ENCODE results near the gene C2orf69.

Gene C2orf69

DNA sequence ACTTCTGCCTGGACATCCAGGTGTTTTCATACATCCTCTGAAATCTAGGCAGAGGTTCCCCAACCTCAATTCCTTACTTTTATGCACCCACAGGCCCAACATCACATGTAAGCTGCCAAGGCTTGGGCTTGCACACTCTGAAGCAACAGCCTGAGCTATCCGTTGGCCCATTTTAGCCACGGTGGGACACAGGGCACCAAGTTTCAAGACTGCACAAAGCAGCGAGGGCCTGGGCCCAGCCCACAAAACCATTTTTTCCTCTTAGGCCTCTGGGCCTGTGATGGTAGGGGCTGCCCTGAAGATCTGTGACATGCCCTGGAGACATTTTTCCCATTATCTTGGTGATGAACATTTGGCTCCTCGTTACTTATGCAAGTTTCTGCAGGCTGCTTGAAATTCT, 5.9 kb downstream of the C2orf69 start:
- no peak for DNase-seq

DNA sequence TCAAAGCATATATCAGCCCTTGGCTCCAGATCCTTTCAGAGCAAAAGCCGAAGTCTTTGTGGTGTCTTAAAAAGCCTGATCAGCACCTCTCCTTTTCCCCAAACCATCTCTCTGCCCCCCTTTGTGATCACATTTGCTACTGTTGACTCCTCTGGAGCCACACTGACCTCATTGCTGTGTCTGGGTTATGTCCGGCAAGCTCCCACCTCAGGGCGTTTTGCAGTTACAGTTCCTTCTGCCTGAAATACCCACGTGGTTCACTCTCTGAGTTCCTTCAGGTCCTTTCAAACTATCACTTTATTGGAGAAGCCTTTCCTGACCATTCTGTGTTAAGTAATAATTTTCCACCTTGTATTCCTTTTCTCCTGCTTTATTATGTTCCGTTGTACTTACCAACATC, 11.8 kb downstream of the C2orf69 start:
- DNase-seq: no peak

DNA sequence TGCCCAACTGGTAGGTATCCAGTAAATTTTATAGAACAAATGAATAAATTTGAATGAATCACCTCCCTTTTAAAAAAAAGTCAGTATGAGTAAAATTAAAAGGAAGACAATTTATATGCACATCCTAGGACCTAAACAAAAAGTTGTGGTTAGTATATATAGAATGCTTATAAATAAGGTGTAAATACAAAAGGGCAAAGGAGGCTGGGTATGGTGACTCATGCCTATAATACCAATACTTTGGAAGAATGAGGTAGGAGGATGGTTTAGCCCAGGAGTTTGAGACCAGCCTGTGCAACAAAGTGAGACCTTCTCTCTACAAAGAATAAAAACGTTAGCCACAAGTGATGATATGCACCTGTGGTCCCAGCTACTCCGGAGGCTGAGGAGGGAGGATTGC, 12.8 kb downstream of the C2orf69 start:
- no peak for DNase-seq

DNA sequence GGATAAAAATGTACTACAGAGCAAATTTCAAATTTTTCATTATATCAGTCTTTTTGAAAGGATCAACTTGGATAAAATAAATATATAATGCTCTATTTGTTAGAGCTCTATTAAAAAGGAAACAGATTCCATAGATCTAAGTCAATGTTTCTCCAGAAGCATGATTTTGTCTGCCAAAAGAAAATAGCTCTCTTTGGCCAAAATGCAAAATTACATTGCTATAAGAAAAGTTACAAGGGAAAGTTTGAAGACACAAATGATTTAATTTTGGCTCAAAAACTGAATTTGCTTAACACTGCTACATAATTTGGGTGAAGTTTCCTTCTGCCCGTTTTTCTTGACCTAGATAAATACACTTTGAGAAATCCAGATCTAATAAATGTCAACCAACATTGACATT, 15.7 kb downstream of the C2orf69 start:
- no peak for DNase-seq

DNA sequence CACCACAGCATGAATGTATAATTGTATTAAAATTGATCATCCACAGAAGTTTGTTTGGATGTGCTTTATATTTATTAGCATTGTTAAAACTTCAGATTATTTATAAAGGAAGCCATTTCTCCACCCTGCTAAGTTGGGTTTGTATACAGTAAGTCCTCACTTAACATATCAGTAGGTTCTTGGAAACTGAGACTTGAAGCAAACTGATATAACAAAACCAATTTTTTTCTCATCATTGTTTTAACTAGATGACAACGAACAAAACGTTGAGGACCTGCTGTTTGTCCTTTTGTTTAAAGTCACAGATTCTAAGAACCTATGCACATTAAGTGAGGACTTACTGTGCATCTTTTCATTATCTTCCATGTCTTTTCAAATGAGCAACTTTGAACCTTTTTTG, 17.1 kb downstream of the C2orf69 start:
- no peak for DNase-seq

DNA sequence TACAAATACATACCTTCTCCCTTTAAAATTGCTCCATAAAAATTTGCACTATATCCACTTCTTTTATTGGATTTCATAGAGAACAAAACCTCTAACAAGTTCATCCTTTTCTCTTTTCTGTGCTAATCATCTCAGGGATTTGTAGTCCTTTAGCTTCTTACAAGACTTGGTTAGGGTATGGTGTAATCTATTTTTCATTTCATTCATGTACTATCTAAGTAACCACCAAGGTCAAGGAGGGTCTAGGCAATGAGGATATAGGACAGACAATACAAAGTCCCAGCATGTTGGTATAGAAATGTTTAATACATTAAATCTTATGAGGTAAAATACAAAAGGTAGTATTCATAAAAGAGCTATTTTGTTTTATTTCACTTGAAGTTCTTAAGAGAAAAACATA, 17.5 kb downstream of the C2orf69 start:
- no peak for DNase-seq

DNA sequence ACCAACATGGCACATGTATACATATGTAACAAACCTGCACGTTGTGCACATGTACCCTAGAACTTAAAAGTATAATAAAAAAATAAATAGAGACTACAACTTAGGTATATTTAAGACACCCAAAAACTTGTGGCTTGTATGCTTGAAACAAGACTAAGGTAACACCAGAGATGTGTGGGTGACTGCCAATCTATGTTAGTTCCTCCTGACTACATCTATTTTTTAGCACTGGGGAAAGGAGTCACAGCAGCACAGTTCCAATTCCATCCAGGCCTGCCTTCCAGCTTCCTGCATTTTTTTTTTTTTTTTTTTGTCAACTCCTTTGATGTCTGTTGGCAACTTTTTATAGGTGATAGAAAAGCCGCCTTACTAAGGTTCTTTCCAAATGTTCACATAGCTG, 18.2 kb downstream of the C2orf69 start:
- no peak for DNase-seq

DNA sequence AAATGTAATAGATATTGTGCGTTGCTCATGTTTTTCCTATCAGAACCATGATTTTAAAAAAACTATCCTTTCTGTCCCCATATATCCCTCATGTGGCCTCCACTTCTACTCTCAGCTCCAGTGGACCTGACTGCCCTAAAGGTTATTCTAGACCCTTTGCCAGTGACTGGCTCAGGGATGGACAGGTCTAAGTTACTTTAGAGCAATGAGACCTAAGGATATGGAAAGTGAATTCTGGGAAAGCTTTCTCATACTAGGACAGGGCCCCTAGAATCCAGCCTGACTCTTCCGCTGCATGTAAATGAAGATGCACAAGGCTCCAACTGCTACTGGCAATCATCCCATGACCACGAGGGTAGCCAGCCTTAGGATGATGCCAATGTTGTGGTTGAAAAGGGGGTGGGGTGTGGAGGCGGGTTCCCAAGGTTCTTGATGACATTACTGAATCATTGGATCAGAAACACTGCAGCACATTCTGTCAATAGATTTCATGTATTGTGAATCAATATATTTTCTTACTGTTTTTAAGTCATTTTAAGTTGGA, 21.3 kb downstream of the C2orf69 start:
- DNase-seq: no peak

DNA sequence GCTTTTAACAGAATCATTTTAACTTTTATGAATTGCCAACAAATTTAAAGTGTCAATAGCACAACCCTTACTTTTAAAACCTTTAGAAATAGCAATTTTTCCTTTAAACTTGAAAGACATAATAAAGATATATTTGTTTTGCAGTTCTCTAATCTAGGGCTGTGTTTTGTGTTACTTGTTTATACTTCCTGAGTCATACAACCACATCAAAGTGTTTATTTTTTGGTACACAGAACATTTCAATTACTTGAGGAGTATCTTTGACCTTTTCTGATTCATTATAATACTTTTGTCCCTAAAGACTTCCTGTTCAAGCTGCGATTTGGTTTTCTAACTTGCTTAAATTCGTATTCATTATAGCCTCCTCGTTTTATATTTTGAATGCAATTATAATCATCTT, 22.4 kb downstream of the C2orf69 start:
- DNase-seq: no peak

DNA sequence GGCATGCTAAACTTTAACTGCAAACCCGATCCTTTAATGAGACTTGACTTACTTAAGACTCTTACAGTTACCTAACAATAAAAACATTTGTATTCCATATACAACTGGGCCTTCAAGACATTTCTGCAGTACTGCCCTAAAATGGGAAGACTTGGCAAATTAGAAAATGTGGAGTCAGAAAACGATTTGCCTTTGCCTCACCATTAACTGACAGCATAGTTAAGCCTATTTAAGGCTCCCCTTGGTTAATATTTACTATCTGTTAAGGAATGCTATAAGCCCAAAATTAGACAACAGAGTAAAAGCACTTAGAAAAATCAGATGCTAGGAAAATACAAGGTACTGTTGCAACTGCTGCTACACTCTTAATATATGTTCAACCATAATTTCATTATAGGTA, 25.5 kb downstream of the C2orf69 start:
- no peak for DNase-seq

DNA sequence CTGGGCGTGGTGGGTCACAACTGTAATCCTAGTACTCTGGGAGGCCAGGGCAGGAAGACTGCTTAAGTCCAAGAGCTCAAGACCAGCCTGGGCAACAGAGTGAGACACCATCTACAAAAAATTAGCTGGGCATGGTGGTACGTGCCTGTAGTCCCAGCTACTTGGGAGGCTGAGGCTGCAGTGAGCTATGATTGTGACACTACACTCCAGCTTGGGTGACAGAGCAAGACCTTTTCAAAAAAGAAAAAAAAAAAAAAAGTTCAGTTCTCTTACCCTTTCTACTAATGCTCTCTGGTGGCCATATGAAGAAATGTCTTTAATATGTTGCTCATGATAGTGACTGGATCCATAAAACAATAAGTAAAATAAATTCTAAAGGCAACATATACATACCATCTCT, 29.3 kb downstream of the C2orf69 start:
- peak; percentile 4 for DNase-seq

DNA sequence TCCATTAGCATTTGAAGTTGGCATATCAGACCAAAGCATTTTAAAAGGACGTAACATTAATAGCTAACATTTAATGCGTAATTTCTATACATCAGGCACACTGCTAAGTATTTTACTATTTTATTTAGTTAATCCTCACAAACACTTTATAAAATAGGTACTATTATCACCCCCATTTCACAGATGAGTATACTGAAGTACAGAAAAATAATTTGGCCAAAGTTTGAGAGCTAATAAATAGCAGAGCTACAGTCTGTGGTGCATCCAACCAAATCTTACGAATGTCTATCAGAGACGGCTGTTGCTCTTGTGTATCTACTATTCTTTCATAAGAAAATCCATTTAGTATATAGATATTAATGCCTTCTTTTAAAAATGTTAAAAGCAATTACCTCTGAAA, 32.3 kb downstream of the C2orf69 start:
- no peak for DNase-seq

DNA sequence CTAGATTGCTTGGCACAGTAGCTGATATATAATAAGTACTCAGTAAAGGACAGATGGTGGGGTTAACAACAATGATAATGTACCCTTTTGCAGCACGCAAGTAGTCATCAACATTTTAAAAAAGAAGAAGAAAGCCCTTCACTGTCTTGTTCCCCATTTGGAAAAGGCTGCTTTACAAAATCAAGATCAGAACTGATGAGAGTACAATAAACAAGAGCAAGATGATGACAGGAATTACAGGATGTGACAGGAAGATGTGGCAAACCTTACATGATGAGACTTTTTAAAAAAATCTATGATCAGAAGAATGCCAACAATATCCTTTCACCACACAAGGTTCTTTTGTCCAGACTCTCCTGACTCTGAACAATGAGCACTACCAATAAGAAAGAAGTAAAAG, 35.1 kb downstream of the C2orf69 start:
- no peak for DNase-seq

DNA sequence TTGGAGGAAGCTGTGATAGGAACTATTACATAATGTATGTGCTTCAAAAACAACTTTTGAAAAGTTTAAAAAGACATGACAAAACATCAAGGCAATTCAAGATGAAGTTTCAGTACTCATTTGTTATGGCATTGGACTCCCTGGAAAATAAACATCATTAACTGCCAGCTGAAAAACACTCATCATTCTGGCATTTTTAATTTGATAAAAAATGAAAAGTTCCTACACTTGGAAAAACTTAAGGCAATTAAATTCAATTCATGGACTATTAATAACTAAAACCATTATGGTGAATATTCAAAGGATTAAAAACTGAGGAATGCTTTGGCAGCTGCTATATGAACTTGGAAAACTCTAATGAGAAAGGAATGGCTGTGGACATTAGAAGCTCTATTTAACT, 35.7 kb downstream of the C2orf69 start:
- no peak for DNase-seq

DNA sequence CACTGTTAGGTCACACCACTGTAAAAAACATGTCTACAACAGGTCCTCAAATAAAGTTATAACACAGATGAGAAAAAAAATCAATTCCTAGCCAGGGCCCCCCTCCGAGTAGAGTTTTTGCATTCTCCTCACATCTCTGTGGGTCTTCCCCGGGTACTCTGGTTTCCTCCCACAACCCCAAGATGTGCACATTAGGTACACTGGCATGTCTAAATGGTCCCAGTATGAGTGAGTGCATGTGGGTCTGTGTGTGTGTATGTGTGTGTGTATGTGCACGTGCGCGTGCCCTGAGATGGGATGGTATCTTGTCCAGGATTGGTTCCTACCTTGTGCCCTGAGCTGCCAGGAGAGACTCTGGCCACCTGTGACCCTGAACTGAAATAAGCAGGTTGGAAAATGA, 39.3 kb downstream of the C2orf69 start:
- DNase-seq: no peak

DNA sequence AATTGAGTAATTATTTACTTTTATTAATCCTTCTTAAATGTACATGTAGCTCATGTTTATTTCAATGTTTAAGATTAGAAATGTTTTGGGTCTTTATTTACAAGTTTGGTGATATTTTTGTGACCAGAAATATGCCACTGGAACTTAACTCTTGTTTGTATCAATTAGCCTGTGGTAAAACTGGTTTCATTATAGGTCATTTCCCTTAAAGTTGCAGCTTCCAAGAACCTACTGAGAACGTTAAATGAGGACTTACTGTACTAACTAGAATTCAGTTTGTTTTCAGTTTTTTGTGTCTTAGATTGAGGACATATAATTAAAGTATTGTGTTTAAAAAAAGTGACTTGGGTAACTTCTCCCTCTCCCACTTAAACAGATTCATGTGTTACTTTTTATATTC, 39.9 kb downstream of the C2orf69 start:
- DNase-seq: no peak

DNA sequence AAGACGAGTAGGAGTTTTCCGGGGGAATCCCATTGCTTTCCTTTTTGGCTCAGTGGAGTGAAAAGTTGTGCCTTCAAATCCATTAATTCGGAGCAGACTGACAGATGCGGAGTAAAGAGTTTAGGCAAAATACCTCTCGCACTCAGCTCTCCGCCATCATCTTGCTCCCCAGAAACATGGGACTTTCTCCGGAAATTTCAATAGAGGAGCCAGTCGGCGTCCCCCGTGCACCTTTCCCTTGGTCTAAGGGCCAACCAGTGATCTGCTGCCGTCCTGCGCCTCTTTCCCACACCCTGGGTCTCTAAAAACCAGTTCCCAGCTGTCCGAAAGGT, 43.9 kb downstream of the C2orf69 start:
- DNase-seq: peak; percentile 83

DNA sequence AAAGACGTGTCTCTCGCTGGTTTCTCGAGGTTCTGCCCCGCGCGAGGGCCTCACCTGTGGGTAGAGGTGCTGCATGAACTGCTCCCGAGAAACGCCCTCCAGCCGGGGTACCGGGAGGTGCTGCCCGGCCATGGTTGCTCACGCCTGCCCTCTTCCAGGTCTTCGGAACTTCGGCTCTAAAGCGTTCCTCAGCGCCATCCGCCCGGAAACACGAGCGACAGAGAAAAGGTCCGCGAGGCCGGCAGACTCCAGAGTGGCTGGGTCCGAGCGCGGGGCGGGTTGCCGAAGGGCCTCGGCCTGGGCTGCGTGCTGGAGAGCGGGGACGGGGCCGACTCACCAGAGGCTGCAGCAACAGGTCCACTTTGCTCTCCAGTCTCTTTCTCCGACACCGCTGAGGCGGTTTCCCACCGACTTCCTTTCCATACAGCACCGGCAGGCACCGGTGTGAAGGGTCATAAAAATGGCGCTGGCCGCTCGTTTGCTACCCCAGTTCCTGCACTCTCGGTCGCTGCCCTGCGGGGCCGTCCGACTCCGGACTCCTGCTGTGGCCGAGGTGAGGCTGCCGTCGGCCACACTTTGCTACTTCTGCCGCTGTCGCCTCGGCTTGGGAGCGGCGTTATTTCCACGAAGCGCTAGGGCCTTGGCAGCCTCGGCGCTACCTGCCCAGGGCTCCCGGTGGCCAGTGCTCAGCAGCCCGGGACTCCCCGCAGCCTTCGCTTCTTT, 44.4 kb downstream of the C2orf69 start, which contains the start of the genes MAIP1 and TYW5:
TSS of gene MAIP1 (plus strand) at position 244 of the 723 bp plus-strand sequence. CDS start at position 461, 217 bp downstream.
TSS of gene TYW5 (minus strand) at position 153 of the 723 bp plus-strand sequence. CDS start at position 132, 21 bp downstream.
- DNase-seq: peak; percentile 88

DNA sequence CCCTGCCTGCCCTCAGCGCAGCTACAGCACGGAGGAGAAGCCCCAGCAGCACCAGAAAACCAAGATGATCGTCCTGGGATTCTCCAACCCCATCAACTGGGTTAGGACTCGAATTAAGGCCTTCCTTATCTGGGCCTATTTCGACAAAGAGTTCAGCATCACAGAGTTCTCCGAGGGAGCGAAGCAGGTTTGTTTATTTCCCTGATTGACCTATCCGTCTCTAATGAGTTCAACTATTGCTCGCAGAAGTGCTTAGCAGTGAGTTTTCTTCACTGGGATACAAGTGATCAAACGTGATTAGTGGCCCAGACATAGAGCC, 44.9 kb downstream of the C2orf69 start:
- DNase-seq: peak; percentile 34

DNA sequence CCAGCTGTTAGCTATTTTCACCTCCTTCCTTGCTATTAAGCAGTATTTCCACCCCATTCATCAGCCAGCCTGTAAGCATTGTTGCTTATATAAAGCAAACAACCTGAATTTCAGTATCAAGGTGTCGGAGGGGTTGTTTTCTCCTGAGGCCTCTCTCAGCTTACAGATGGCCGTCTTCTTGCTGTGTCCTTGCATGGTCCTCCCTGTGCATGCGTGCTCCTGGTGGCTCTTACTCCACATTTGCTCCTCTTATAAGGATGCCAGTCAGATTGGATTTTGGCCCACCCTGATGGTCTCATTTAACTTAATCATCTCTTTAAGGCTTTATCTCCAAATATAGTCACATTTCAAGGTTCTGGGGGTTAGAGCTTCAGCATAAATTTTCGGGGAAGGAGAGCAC, 46.9 kb downstream of the C2orf69 start:
- DNase-seq: no peak

DNA sequence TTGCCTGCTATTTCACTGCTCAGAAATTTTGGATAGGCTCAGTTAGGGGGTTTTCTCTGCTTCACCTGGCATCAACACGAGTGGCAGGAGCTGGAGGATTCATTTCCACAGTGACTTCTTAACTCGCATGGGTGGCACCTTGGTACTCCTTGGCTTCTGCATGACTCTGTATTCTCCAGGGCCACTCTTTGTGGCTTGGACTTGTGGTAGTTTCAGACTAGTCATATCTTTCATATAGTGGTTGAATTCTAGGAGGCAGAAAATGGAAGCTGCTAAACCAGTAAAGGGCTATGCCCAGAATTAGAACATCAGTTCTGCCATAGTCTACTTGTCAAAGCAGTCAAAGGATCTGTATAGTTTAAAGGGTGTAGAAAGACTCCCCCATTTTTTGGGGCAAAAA, 51.1 kb downstream of the C2orf69 start:
- no peak for DNase-seq

DNA sequence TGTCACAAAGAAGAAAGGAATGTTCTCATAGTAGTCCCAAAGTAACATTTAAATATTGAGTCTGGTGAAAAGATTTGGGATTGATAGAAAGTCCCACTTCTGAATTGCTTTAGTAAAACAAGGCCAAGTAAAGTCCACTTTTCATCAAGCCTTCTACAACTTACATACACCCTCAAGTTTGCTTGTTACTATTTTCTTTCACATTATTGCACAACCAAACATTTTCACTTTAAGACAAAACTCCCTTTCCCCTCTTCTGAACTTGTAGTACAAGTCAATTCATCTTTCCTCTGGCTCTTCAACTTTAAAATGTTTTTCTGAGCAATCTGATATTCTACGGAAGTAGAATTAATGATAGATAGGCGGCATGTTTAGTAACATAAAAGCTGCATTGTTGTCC, 55.3 kb downstream of the C2orf69 start:
- DNase-seq: no peak

DNA sequence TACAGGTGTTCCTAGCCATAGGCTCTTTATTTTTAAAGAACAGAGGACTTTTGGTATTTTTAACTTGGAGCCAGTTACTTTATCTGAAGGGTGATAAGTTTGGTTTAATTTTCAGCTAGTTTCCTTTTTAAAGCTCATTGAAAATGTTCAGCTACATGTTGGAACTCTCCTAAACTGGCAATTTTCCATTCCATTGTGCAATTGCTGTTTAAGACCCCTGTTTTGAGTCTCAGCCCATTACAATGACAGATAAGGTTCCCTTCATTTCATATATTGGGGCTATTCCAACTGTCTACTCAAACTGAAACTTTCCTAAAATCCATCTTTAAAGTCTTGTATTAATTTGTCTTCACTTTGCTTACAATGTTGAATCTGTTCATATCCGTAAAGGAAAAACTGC, 55.9 kb downstream of the C2orf69 start:
- DNase-seq: no peak

DNA sequence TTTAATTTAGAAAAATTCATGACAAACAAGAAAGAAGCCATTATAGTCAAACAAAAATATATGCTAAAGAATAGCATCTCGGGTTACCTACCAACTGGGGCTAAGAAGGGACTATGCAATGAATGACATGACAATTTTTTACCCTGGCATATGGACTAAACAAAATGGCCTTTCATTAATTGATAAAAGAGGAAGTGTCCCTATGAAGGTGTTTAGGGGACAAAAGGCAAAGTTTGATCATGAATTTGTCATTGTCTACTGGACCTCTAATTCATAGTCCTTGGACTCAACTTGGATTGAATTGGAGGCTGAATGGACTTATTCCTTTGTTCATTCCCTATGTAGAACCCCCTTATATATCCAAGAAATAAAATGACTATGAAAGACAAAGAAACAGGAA, 57.0 kb downstream of the C2orf69 start:
- no peak for DNase-seq

DNA sequence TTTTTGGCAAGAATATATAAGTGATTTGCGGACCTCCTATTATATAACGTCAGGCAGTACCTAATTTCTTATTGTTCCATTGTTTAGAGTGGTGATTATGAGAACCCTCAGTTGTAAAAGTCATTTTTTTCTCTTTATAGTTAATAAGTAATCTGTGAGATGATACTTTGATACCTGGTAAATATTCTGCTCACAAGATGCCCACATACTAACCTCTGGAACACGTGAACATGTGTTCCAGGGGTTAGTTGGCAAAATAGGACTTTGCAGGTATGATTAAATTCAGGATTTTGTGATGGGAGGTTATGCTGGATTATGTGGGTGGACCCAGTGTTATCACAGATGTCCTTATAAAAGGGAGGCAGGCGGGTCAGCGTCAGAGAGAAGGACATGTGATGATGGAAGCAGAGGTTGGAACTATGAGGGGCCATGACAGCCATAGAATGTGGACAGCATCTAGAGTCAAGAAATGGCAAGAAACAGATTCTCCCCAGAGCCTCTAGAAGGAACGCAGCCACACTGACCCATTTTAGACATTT, 61.1 kb downstream of the C2orf69 start:
- DNase-seq: no peak
